Germinal center (tissue), 1 donor: ENCODE data around the gene MYCBP.

Experiments
- DNase-seq: peaks from one replicate; pipeline ENCODE4 v3.0.0; 2012; ENCODE audit warnings: mixed read lengths, low spot score

The MYCBP gene

DNA sequence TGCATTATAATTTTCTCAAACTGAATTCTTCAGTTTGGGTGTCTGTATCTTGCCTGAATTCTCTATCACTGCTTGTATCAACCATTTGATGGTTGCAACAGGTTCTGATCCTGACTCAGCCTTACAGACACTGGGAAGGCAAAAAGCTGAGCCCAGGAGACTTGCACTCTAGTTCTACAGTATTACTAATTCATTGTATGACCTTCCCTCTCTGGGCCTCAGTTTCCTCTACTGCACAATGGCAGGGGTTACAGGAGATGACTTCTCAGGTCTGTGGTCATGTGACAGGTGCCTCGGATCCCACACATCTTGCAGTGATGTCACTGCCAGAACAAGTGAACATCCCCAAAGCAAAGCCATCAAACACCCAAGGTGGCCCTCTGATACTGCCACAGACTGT lies 52.3 kb downstream of the MYCBP start:
- DNase-seq, result no peak

DNA sequence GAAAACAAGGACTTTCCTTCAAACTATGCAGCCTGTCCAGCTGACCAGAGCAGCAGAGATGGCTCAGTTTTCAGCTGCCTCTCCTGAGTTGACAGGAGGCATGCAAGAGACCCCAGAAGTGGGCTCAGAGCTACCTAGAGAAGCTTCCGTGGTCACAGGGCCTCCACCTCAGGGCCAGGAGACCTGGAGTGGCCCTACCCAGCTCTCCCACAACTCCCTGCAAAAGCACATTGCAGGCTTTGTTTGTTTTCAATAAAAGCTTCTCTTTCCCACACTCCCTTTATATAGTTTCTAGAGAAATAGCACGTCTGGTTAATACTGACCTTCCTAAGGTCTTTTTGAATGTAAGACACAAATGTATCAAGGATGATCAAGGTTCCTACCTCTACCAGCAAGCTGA lies 53.6 kb downstream of the MYCBP start:
- no peak for DNase-seq

GRCh38 chr1:38819040-38819439 lies 54.1 kb downstream of the MYCBP start:
- DNase-seq, result no peak

GRCh38 chr1:38818175-38818976 lies 54.8 kb downstream of the MYCBP start:
- DNase-seq, result peak; percentile 72

DNA sequence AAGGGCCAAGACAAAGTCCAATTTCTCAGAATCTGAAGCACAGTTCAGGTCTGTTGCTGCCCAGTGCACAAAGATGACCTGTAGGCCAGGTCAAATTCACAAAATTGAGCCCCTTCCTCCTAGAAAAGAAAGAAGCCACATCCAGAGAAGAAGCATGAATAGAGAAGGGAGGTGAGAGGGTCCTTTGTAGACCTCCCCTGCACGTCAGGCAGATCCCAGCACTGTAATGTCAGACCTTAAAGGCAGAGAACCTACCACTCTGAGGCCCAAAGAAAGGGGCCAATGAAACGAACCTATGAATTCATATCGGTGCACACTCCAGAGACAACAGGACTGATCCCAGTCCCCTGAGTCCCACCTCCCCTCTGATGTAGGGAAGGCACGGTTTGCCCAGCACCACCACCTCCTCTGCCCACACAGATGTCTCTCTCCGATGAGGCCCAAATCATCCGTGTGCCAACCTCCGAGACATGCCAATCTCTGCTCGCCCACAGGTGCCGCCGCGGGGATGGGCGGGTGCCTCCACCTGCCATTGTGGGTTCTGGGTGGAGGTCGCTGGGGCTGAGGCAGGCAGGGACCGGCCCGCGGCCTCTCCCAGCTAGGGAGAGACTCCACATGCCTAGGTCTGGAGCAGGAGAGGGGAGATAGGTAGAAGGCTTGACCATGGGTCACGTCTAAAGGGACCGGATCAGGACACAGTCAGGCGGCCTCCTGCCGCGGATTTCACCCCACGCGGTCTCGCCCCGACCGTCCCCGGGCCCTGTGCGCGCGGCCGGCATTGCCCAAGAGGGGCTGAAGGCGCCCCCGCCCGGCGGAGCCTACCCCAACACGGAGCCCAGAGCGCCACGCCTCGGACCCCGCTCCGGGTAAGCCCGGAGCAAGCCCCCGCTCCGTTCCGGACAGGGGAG lies 55.6 kb downstream of the MYCBP start:
- no peak for DNase-seq

GRCh38 chr1:38815903-38816627 lies 57.1 kb downstream of the MYCBP start:
- no peak for DNase-seq

GRCh38 chr1:38814984-38815464 lies 58.1 kb downstream of the MYCBP start:
- no peak for DNase-seq

DNA sequence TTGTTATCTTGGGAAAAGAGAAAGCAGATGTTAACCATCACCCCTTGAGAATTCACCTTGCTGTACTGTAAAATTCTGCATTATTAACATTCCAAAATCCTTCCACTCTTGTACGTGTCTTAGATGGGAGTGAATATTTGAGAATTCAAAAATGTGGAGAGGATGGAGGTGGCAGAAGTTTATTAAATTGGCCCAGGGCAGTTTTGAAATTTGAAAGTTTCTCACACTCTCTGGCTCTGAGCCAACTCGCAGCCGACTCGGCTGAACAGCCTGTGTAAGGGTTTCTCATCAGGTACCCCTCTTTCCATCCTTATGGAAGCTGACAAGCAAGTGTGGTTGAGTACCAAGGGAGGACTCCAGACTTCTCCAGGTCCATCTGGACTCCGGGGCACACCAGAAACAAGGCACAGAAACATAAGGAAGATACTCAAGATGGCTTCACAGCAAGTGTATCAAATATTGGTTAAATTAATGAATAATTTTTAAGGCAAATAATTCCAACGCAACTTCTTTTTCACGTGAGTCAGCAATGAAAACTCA lies 58.6 kb downstream of the MYCBP start:
- DNase-seq, result no peak

- no peak for DNase-seq
Observed at GRCh38 chr1:38812981-38813380, 60.2 kb downstream of the MYCBP start.
